ENCODE measurements around the gene ASCC1. TPM values are rescaled to one million over a fixed set of nuclear protein-coding genes. Genes with fewer than 3 reads are reported as not detected.

The ASCC1 gene
- total RNA-seq, 2 experiments from 2014 or later = 16.5 to 19.0 TPM

GRCh38 chr10:72096115-72097000, 119.7 kb downstream of the ASCC1 start:
- H3K4me3 ChIP-seq (ENCODE audit: low read length) = no peak overlapping the region
- Mint-ChIP-seq H3K9me3 (no peaks in the 10 kb centered on the region), H3K4me1 (ENCODE audit: low read depth) (peaks cover 46% of the 10 kb centered on the region), H3K4me3 (no peak overlapping the region), H3K27ac (no peak overlapping the region), H3K36me3 (ENCODE audit: low read depth) (peaks cover 30% of the 10 kb centered on the region), H3K27me3 (no peaks in the 10 kb centered on the region)
- intact Hi-C loops (cut with DNase I, micrococcal nuclease) = no loop called here
- no peak for ATAC-seq (ENCODE audit: poor library complexity)
- TF ChIP-seq CTCF (IDR thresholded peaks at IDR 0.05) = no peak
- H3K36me3 ChIP-seq (ENCODE audit: insufficient read depth, low read length) = peaks cover 8% of the 10 kb centered on the region
- no peak for DNase-seq
- peaks cover 6% of the 10 kb centered on the region for H3K4me1 ChIP-seq (ENCODE audit: insufficient read depth, low read length)
- POLR2A ChIA-PET = interaction anchor here (1.0 kb wide), 1 partner anchor 12 kb away, joined by 3 read pairs; no protein-coding TSS in a partner anchor
- no peak overlapping the region for H3K27ac ChIP-seq (ENCODE audit: low read depth in 1 of 2, low read length in 2 of 2)
- H3K27me3 ChIP-seq (ENCODE audit: control insufficient read depth in 1 of 2, insufficient read depth in 2 of 2, low read length in 2 of 2) = no peaks in the 10 kb centered on the region
- CTCF ChIA-PET = no interaction called here
- no peaks in the 10 kb centered on the region for H3K9me3 ChIP-seq (ENCODE audit: control insufficient read depth in 1 of 2, insufficient read depth in 1 of 2, low read length in 2 of 2)

GRCh38 chr10:72095195-72095594, 120.9 kb downstream of the ASCC1 start:
- intact Hi-C loops (cut with DNase I, micrococcal nuclease) = no loop called here
- Mint-ChIP-seq H3K27me3 (no peaks in the 10 kb centered on the region), H3K9me3 (no peaks in the 10 kb centered on the region), H3K27ac (no peak overlapping the region), H3K4me3 (no peak overlapping the region), H3K4me1 (ENCODE audit: low read depth) (peaks cover 40% of the 10 kb centered on the region), H3K36me3 (ENCODE audit: low read depth) (peaks cover 27% of the 10 kb centered on the region)
- ChIA-PET POLR2A (interaction anchor here (0.6 kb wide), 1 partner anchor 13 kb away, joined by 3 read pairs; no protein-coding TSS in a partner anchor), CTCF (no interaction called here)
- Histone ChIP-seq H3K27ac (ENCODE audit: low read depth in 1 of 2, low read length in 2 of 2) (no peak overlapping the region), H3K36me3 (ENCODE audit: insufficient read depth, low read length) (peaks cover 6% of the 10 kb centered on the region), H3K9me3 (ENCODE audit: control insufficient read depth in 1 of 2, insufficient read depth in 1 of 2, low read length in 2 of 2) (no peaks in the 10 kb centered on the region), H3K4me1 (ENCODE audit: insufficient read depth, low read length) (peaks cover 9% of the 10 kb centered on the region), H3K4me3 (ENCODE audit: low read length) (no peak overlapping the region), H3K27me3 (ENCODE audit: control insufficient read depth in 1 of 2, insufficient read depth in 2 of 2, low read length in 2 of 2) (no peaks in the 10 kb centered on the region)
- no peak for ATAC-seq (ENCODE audit: poor library complexity)
- no peak for DNase-seq
- no peak for TF ChIP-seq CTCF (IDR thresholded peaks at IDR 0.05)

GRCh38 chr10:72094574-72094973, 121.5 kb downstream of the ASCC1 start:
- Histone ChIP-seq H3K27ac (ENCODE audit: low read depth in 1 of 2, low read length in 2 of 2) (no peak overlapping the region), H3K9me3 (ENCODE audit: control insufficient read depth in 1 of 2, insufficient read depth in 1 of 2, low read length in 2 of 2) (no peaks in the 10 kb centered on the region), H3K4me3 (ENCODE audit: low read length) (no peak overlapping the region), H3K36me3 (ENCODE audit: insufficient read depth, low read length) (peaks cover 6% of the 10 kb centered on the region), H3K27me3 (ENCODE audit: control insufficient read depth in 1 of 2, insufficient read depth in 2 of 2, low read length in 2 of 2) (no peaks in the 10 kb centered on the region), H3K4me1 (ENCODE audit: insufficient read depth, low read length) (peaks cover 15% of the 10 kb centered on the region)
- Mint-ChIP-seq H3K27ac (no peak overlapping the region), H3K4me3 (no peak overlapping the region), H3K4me1 (ENCODE audit: low read depth) (peaks cover 47% of the 10 kb centered on the region), H3K36me3 (ENCODE audit: low read depth) (peaks cover 27% of the 10 kb centered on the region), H3K9me3 (no peaks in the 10 kb centered on the region), H3K27me3 (no peaks in the 10 kb centered on the region)
- intact Hi-C loops (cut with DNase I, micrococcal nuclease) = no loop called here
- ATAC-seq (ENCODE audit: poor library complexity) (no peak), DNase-seq (no peak)
- ChIA-PET POLR2A (no interaction called here), CTCF (interaction anchor here (1.4 kb wide), 1 partner anchor 21 kb away, joined by 3 read pairs; no protein-coding TSS in a partner anchor)
- no peak for TF ChIP-seq CTCF (IDR thresholded peaks at IDR 0.05)
